ENCODE data around the gene RETREG2. TPM values are rescaled to one million over a fixed set of nuclear protein-coding genes. Genes with fewer than 3 reads are reported as not detected.

The RETREG2 gene
- total and polyA plus RNA-seq, 2 of the 8 experiments (the other 6 are each of a cell fraction or from before 2014, with no cell fraction given): 51.3 to 67.4 TPM

- no peak for TF ChIP-seq EP300 (IDR thresholded peaks at IDR 0.05; ENCODE audit: borderline replicate concordance in 1 of 2, low read depth in 2 of 2, low read length in 2 of 2)
- no peak for TF ChIP-seq SP1 (IDR thresholded peaks at IDR 0.05; ENCODE audit: low read depth, low read length)
- TF ChIP-seq CHD7 (IDR thresholded peaks at IDR 0.05; ENCODE audit: insufficient replicate concordance, low read length): no peak
- no peak for TF ChIP-seq POU5F1 (IDR thresholded peaks at IDR 0.05; ENCODE audit: low read depth, low read length)
- no peak for TF ChIP-seq KDM4A (IDR thresholded peaks at IDR 0.05; ENCODE audit: low read depth, low read length, severe bottlenecking)
- TF ChIP-seq TAF7 (optimal IDR thresholded peaks at IDR 0.05; ENCODE audit: borderline replicate concordance, low read depth, low read length): no peak
These were observed 36.1 kb downstream of the RETREG2 start (continued) for GRCh38 chr2:219214141-219214540.

Data from H1 (cell line).